Activated CD4-positive, alpha-beta T cell treated with anti-CD3 and anti-CD28 coated beads for 24 hours (primary cell): ENCODE results near the gene MS4A18.
"Not testable (repeated sequence)": the region's sequence is repeated elsewhere in the genome, so short reads cannot be mapped to it uniquely, and the experiment has no call there.

Experiments
- DNase-seq, 2 donors: peaks; one replicate each; pipeline ENCODE4 v3.0.0-alpha.2; 2020; ENCODE audit warnings: low read depth in 2 of 2

Gene MS4A18

GRCh38 chr11:60724420-60724819, at the start of gene MS4A18:
Gene MS4A18, plus strand, starts transcription at chr11:60724720.
- DNase-seq: no peak

GRCh38 chr11:60678231-60678630, 46.3 kb upstream of the MS4A18 start:
- not testable (repeated sequence) for DNase-seq

GRCh38 chr11:60679879-60680278, 44.6 kb upstream of the MS4A18 start:
- no peak for DNase-seq

- no peak for DNase-seq
Measured at GRCh38 chr11:60680455-60681119, 43.9 kb upstream of the MS4A18 start.

- DNase-seq: not testable (repeated sequence)
Measured at GRCh38 chr11:60684541-60684848, 40.0 kb upstream of the MS4A18 start.

GRCh38 chr11:60691661-60692060, 32.9 kb upstream of the MS4A18 start:
- DNase-seq: no peak

- DNase-seq: no peak
Measured at GRCh38 chr11:60699284-60699691, 25.2 kb upstream of the MS4A18 start, which contains the start of gene MS4A8. Gene MS4A8, plus strand, starts transcription at chr11:60699612. Its CDS starts 1,249 bp downstream, at chr11:60700861.

- DNase-seq: no peak
Measured at GRCh38 chr11:60699936-60700335, 24.6 kb upstream of the MS4A18 start.

- DNase-seq: no peak
Measured at GRCh38 chr11:60700689-60701468, 23.6 kb upstream of the MS4A18 start.

GRCh38 chr11:60701469-60701818, 23.1 kb upstream of the MS4A18 start:
- no peak for DNase-seq

GRCh38 chr11:60703374-60703773, 21.1 kb upstream of the MS4A18 start:
- no peak for DNase-seq

- DNase-seq: no peak
Measured at GRCh38 chr11:60705895-60706294, 18.6 kb upstream of the MS4A18 start.

- no peak for DNase-seq
Measured at GRCh38 chr11:60706931-60707330, 17.6 kb upstream of the MS4A18 start.

GRCh38 chr11:60710482-60710881, 14.0 kb upstream of the MS4A18 start:
- no peak for DNase-seq

GRCh38 chr11:60711276-60711675, 13.2 kb upstream of the MS4A18 start:
- no peak for DNase-seq

- not testable (repeated sequence) for DNase-seq
Measured at GRCh38 chr11:60713423-60713822, 11.1 kb upstream of the MS4A18 start.

- no peak for DNase-seq
Measured at GRCh38 chr11:60717956-60718355, 6.6 kb upstream of the MS4A18 start.

- no peak for DNase-seq
Measured at GRCh38 chr11:60718524-60719316, 5.8 kb upstream of the MS4A18 start.

- no peak for DNase-seq
Measured at GRCh38 chr11:60719391-60719790, 5.1 kb upstream of the MS4A18 start.

- DNase-seq: no peak
Measured at GRCh38 chr11:60720460-60720859, 4.1 kb upstream of the MS4A18 start.

GRCh38 chr11:60725592-60725991, 1.1 kb downstream of the MS4A18 start:
- DNase-seq: no peak

GRCh38 chr11:60731586-60731985, 7.1 kb downstream of the MS4A18 start:
- DNase-seq: no peak

GRCh38 chr11:60734279-60734678, 9.8 kb downstream of the MS4A18 start:
- DNase-seq: no peak
